Testis (tissue), 3 donors: ENCODE data around the gene DLG2. TPM values are rescaled to one million over a fixed set of nuclear protein-coding genes. Genes with fewer than 3 reads are reported as not detected.

Experiments
- DNase-seq: peaks from one replicate; pipeline ENCODE4 v3.0.0-alpha.2; 2019
- H3K27ac ChIP-seq, 2 donors: fragments of 200-600 bp; sonication (generic); one replicate each; pipeline ENCODE4 v1.5.1; 2019
- H3K27me3 ChIP-seq: fragments of 200-600 bp; sonication (generic); one replicate; pipeline ENCODE4 v1.5.1; 2019
- H3K36me3 ChIP-seq: fragments of 200-600 bp; sonication (generic); one replicate; pipeline ENCODE4 v1.5.1; 2017; ENCODE audit warnings: low read depth; ENCODE audit errors: missing control alignments
- H3K4me1 ChIP-seq: fragments of 200-600 bp; sonication (generic); one replicate; pipeline ENCODE4 v1.5.1; 2019
- H3K4me3 ChIP-seq, 2 donors: fragments of 200-600 bp; sonication (generic); one replicate each; pipeline ENCODE4 v1.5.1; 2017 to 2019
- H3K9me3 ChIP-seq: fragments of 200-600 bp; sonication (generic); one replicate; pipeline ENCODE4 v1.5.1; 2017
- POLR2A ChIP-seq: fragments of 450-650 bp; IDR thresholded peaks from one replicate; pipeline ENCODE4 v1.6.1; 2017; ENCODE audit warnings: antibody characterized with exemption, mild to moderate bottlenecking, moderate library complexity
- WGBS, 2 donors: methylation state at CpG; one replicate each; pipeline ENCODE4 v1.1.5; 2018; 5-methylcytosine and 5-hydroxymethylcytosine counted together
- intact Hi-C: fragments of 100-400 bp; cut with DNase I; formaldehyde crosslinking; loops from one replicate; pipeline ENCODE4 v1.15.1; 2023; ENCODE audit warnings: low total_unique reads
- polyA plus RNA-seq: library from polyadenylated mRNA; stranded (reverse); fragments of 350-450 nt; fragmentation: Illumina TruSeq; extraction: RNeasy Lipid Tissue Mini Kit (QIAGEN cat#74804); gene quantifications from one replicate; pipeline ENCODE4 v1.2.3, GENCODE V29; 2014; ENCODE audit warnings: low read depth, low replicate concordance; ENCODE audit not compliant: insufficient read depth
- total RNA-seq, 2 donors: library from RNA; depleted of rRNA; stranded (reverse); fragments of >200 nt; gene quantifications; one replicate each; pipeline ENCODE4 v1.2.3, GENCODE V29; 2016
- TF ChIP-seq, protein P1 (sequence below), 3 experiments: fragments of 450-650 bp in 2 of 3; fragments of 200-600 bp in 1 of 3; sonication (generic) in 1 of 3; IDR thresholded peaks; one replicate each; pipeline ENCODE4 v1.5.1; 2016 to 2019; ENCODE audit warnings: antibody characterized with exemption in 3 of 3, mild to moderate bottlenecking in 2 of 3, moderate library complexity in 1 of 3

The DLG2 gene
- total and polyA plus RNA-seq, 3 donors from 2014 or later: 13.8 to 23.0 (median 14.1) TPM

DNA sequence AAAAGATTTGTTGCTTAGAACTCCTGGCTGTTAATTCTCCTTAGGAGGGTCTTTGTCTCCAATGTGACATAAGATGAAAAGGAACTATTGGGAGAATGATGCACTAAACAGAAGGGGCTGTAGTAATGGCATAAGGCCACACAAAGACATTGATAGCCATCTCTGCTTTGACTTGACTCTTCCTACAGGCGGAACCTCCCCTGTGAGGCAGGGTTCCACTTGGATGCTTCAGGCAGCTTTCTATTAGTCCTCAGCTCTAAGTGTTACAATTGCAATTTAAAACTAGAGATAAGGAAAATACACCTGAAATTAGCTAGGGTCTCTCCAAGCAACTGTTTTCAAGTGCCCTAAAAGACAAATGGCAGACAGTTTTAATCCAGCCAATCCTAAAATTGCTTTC, 1949.4 kb downstream of the DLG2 start:
- WGBS, 2 donors: 95% methylated on average over 1 of the region's 1 CpG
- no peak for DNase-seq
- Histone ChIP-seq H3K4me1 (no peaks in the 10 kb centered on the region), H3K36me3 (no peaks in the 10 kb centered on the region), H3K27me3 (no peaks in the 10 kb centered on the region), H3K4me3 (no peak overlapping the region), H3K27ac (no peak overlapping the region), H3K9me3 (no peaks in the 10 kb centered on the region)
- intact Hi-C loops: no loop called here
- TF ChIP-seq, protein P1, sequence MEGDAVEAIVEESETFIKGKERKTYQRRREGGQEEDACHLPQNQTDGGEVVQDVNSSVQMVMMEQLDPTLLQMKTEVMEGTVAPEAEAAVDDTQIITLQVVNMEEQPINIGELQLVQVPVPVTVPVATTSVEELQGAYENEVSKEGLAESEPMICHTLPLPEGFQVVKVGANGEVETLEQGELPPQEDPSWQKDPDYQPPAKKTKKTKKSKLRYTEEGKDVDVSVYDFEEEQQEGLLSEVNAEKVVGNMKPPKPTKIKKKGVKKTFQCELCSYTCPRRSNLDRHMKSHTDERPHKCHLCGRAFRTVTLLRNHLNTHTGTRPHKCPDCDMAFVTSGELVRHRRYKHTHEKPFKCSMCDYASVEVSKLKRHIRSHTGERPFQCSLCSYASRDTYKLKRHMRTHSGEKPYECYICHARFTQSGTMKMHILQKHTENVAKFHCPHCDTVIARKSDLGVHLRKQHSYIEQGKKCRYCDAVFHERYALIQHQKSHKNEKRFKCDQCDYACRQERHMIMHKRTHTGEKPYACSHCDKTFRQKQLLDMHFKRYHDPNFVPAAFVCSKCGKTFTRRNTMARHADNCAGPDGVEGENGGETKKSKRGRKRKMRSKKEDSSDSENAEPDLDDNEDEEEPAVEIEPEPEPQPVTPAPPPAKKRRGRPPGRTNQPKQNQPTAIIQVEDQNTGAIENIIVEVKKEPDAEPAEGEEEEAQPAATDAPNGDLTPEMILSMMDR (IDR thresholded peaks at IDR 0.05): no peak
- no peak for TF ChIP-seq POLR2A

DNA sequence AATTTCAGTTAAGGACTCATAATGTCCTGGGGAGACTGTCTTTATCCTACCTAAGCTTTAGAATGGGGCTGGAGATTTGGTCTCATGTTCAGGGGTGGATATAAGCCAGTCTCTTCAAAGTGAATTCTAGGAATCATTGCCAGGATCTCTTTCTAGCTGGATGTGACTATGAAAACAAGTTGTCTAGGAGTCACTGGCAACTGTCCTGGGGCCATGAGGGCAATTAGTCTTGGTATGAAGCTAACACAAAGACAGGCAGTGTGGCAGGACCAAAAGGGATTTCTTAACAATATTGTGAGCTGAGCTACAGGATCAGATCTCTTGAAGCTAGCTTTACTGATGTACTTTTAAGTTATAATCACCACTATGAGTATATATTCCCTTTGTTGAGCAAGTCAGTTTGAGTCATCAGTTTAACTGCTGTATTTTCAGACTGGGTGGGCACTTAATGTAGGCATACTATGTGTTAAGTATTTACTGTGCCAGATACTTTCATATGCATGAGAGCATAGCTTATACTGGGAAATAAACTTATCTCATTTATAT, 1951.0 kb downstream of the DLG2 start:
- Histone ChIP-seq H3K4me1 (no peaks in the 10 kb centered on the region), H3K4me3 (no peak overlapping the region), H3K36me3 (no peaks in the 10 kb centered on the region), H3K27me3 (no peaks in the 10 kb centered on the region), H3K9me3 (no peaks in the 10 kb centered on the region), H3K27ac (no peak overlapping the region)
- intact Hi-C loops: no loop called here
- no peak for DNase-seq
- TF ChIP-seq POLR2A: no peak
- TF ChIP-seq, protein P1 (IDR thresholded peaks at IDR 0.05): no peak

DNA sequence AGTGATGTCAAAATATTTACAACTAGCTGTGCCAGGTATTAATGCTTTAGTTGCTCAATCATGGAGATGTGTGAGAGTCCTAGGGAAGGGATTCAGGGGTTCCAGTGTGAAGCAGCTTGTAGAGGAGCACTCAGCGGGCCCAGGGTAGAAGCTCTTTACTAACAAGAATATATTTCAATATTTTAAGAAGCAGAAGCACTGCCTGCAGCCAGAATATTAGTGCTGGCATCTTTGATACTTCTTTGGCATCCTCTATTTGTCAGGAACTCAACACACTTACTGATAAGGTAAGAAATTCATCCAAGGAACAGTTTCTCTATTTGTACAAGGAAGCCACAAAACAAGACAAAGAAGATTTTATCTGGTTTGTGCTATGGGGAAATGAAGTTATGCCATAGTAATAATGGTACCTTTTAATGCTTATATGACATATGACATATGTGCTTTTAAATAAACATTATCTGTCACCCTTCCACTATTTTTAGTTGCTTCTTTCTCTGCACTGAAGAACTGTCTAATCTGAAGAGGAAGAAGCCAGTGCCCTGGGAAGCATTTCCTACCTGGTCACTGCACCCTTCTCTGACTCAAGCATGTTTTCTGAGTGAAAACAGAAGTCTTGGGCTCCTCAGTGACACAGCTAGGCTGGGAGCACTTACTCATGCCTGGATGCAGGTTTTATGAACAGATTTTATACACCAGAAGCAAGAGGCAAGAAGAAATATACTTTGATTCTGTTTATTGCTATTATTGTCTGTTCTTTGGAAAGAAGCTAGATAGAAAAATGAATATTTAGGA, 1952.8 kb downstream of the DLG2 start:
- whole genome bisulfite sequencing, 2 donors: 86 to 90% methylated on average over 1 of the region's 1 CpG
- Histone ChIP-seq H3K27ac (no peak overlapping the region), H3K27me3 (no peaks in the 10 kb centered on the region), H3K9me3 (no peaks in the 10 kb centered on the region), H3K36me3 (no peaks in the 10 kb centered on the region), H3K4me3 (no peak overlapping the region), H3K4me1 (no peaks in the 10 kb centered on the region)
- DNase-seq: no peak
- intact Hi-C loops: no loop called here
- TF ChIP-seq, protein P1 (IDR thresholded peaks at IDR 0.05): no peak
- no peak for TF ChIP-seq POLR2A

DNA sequence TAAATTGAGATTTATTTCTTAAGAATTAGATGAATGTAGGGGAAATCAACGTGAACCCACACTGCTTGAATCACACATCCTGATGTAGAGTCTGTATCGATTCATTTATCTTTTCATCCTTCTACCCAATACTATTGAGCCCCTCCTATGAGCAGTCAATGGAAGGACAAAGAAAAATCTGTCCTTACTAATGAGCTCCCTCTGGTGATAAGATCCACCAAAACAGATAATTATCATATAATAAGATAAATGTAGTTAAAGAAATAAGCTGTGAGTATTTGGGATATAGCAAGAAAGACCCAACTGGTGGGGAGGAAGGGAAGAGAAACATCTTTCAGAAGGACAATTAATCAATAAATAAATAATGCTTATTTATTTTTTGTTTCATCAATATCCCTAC, 1955.9 kb downstream of the DLG2 start:
- DNase-seq: no peak
- intact Hi-C loops: no loop called here
- no peak overlapping the region for H3K4me3 ChIP-seq
- H3K4me1 ChIP-seq: no peaks in the 10 kb centered on the region
- no peaks in the 10 kb centered on the region for H3K36me3 ChIP-seq
- WGBS, 2 donors: 88 to 90% methylated on average over 2 of the region's 2 CpGs
- H3K27me3 ChIP-seq: no peaks in the 10 kb centered on the region
- TF ChIP-seq, protein P1 (IDR thresholded peaks at IDR 0.05): no peak
- no peak for TF ChIP-seq POLR2A
- H3K27ac ChIP-seq: no peak overlapping the region
- H3K9me3 ChIP-seq: no peaks in the 10 kb centered on the region

DNA sequence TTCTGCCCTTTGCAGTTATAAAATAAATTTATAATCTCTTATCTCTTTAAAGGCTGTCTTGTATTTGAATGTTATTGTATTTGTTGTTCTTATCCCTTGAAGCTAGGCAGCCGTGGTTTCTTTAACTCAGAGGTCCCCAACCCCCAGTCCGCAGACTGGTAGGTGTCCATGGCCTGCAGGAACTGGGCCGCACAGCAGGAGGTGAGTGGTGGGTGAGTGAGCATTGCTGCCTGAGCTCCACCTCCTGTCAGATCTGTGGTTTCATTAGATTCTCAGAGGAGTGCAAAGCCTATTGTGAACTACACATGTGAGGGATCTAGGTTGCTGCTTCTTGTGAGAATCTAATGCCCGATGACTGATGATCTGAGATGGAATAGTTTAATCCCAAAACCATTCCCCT, 1961.0 kb downstream of the DLG2 start:
- Histone ChIP-seq H3K27me3 (no peaks in the 10 kb centered on the region), H3K36me3 (no peaks in the 10 kb centered on the region), H3K4me1 (no peaks in the 10 kb centered on the region), H3K9me3 (no peaks in the 10 kb centered on the region), H3K4me3 (no peak overlapping the region), H3K27ac (no peak overlapping the region)
- intact Hi-C loops: no loop called here
- WGBS, 2 donors: 81 to 86% methylated on average over 4 of the region's 4 CpGs
- DNase-seq: no peak
- TF ChIP-seq POLR2A: no peak
- TF ChIP-seq, protein P1 (IDR thresholded peaks at IDR 0.05): no peak
